GM12878 (cell line): ENCODE results near the gene HOATZ. TPM values are rescaled to one million over a fixed set of nuclear protein-coding genes. Genes with fewer than 3 reads are reported as not detected.

Experiments used
- ATAC-seq: fragments of 200-7000 bp; cut with Tn5 transposase; 3 replicates; pipeline ENCODE4 v1.9.1; 2020; ENCODE audit warnings: mild to moderate bottlenecking, moderate library complexity
- BruUV-seq: library from RNA; stranded (reverse); fragments of 400-500 nt; replicated peaks from 2 replicates; lab custom pipeline; 2021; lab: Mats Ljungman, UMichigan
- CTCF ChIA-PET: fragments of 300-600 bp; sonication (Branson Sonifier 250); formaldehyde crosslinking; extraction: SDS; loops from one replicate; lab custom pipeline; 2021; ENCODE audit warnings: inconsistent platforms; lab: Yijun Ruan, JAX
- POLR2A ChIA-PET: fragments of 350-600 bp; formaldehyde crosslinking; extraction: SDS; loops from one replicate; lab custom pipeline; 2021; ENCODE audit warnings: inconsistent platforms; lab: Charles Lee
- RAD21 ChIA-PET: fragments of 300-600 bp; sonication (Branson Sonifier 250); formaldehyde crosslinking; loops from one replicate; lab custom pipeline; 2023; ENCODE audit warnings: antibody characterized with exemption; ENCODE audit not compliant: unreplicated experiment; lab: Charles Lee
- SMC1A ChIA-PET: fragments of 300-600 bp; sonication (Branson Sonifier 250); formaldehyde crosslinking; loops from one replicate; lab custom pipeline; 2023; ENCODE audit not compliant: unreplicated experiment, uncharacterized antibody; lab: Charles Lee
- DNase-seq: peaks from one replicate; pipeline ENCODE4 v3.0.0-alpha.2; 2011; ENCODE audit warnings: low read depth, low spot score
- FAIRE-seq: peaks from 3 replicates; lab custom pipeline; 2011; peaks lifted over from hg19 to GRCh38; lab: Jason Lieb, UNC
- H2AFZ ChIP-seq: 2 replicates; pipeline ENCODE4 v1.6.0; 2011; ENCODE audit warnings: low read depth, low read length, control low read depth; ENCODE audit not compliant: control insufficient read depth
- H3K27ac ChIP-seq: 2 replicates; pipeline ENCODE4 v1.5.1; 2011; ENCODE audit warnings: control low read depth; ENCODE audit not compliant: control insufficient read depth, insufficient read depth
- H3K27me3 ChIP-seq, 2 experiments: replicated peaks in 1 of 2; 2 replicates each; pipeline versions ENCODE4 v1.6.0 to v1.6.1; 2011; ENCODE audit warnings: low read length in 1 of 2; ENCODE audit not compliant: control insufficient read depth in 2 of 2, insufficient read depth in 2 of 2
- H3K36me3 ChIP-seq, 2 experiments: 2 replicates each; pipeline ENCODE4 v1.5.1; 2011; ENCODE audit warnings: low read length in 1 of 2; ENCODE audit not compliant: control insufficient read depth in 2 of 2, insufficient read depth in 2 of 2
- H3K4me1 ChIP-seq: 2 replicates; pipeline ENCODE4 v1.6.1; 2011; ENCODE audit warnings: mild to moderate bottlenecking, low read length, moderate library complexity, mixed read lengths; ENCODE audit not compliant: control insufficient read depth, insufficient read depth
- H3K4me2 ChIP-seq: 2 replicates; pipeline ENCODE4 v1.6.0; 2011; ENCODE audit warnings: control low read depth; ENCODE audit not compliant: control insufficient read depth, insufficient read depth
- H3K4me3 ChIP-seq: fragments of 200-600 bp; sonication (generic); 2 replicates; pipeline ENCODE4 v1.5.1; 2016
- H3K79me2 ChIP-seq: 2 replicates; pipeline ENCODE4 v1.6.0; 2011; ENCODE audit warnings: low read length; ENCODE audit not compliant: control insufficient read depth, insufficient read depth
- H3K9ac ChIP-seq: 2 replicates; pipeline ENCODE4 v1.8.0; 2011; ENCODE audit warnings: low read length, control low read depth, mixed read lengths; ENCODE audit not compliant: control insufficient read depth, insufficient read depth
- H3K9me3 ChIP-seq: replicated peaks from 3 replicates; pipeline ENCODE4 v1.5.1; 2011; ENCODE audit warnings: mild to moderate bottlenecking, low read length; ENCODE audit not compliant: control insufficient read depth, insufficient read depth
- H4K20me1 ChIP-seq: 2 replicates; pipeline ENCODE4 v1.6.0; 2011; ENCODE audit not compliant: control insufficient read depth, insufficient read depth
- GATAD2B ChIP-seq: fragments of 450-650 bp; conservative IDR thresholded peaks from 2 replicates; pipeline ENCODE4 v1.6.1; 2017; ENCODE audit warnings: low read depth, mild to moderate bottlenecking, moderate library complexity
- PAX8 ChIP-seq: fragments of 450-650 bp; IDR thresholded peaks from 2 replicates; pipeline ENCODE4 v1.6.1; 2017; ENCODE audit warnings: mild to moderate bottlenecking, moderate library complexity
- RUNX3 ChIP-seq: IDR thresholded peaks from 2 replicates; pipeline ENCODE4 v1.6.1; 2012; ENCODE audit warnings: low read length, inconsistent platforms
- ZNF217 ChIP-seq: fragments of 450-650 bp; IDR thresholded peaks from 2 replicates; pipeline ENCODE4 v1.6.1; 2017; ENCODE audit warnings: antibody characterized with exemption, mild to moderate bottlenecking
- WGBS: methylation state at CpG from one replicate; pipeline ENCODE4 v1.1.6; 2016; ENCODE audit warnings: low lambda C conversion rate; ENCODE audit not compliant: insufficient replicate concordance, insufficient coverage; ENCODE audit errors: missing lambda C conversion rate; 5-methylcytosine and 5-hydroxymethylcytosine counted together
- in situ Hi-C: fragments of 300-500 bp; cut with MboI; formaldehyde crosslinking; loops from 9 replicates; pipeline ENCODE4 v1.14.3; 2018; ENCODE audit warnings: mixed read lengths
- intact Hi-C: fragments of 100-400 bp; cut with micrococcal nuclease; formaldehyde crosslinking; loops from one replicate; pipeline ENCODE4 v1.14.2; 2022; ENCODE audit not compliant: unreplicated experiment
- polyA plus RNA-seq, 11 experiments: library from polyadenylated mRNA; depleted of rRNA in 4 of 11; unstranded in 6 of 11; stranded (reverse) in 5 of 11; fragments of >200 nt; fragmentation: Nextera tagmentation in 4 of 11; fragmentation: Illumina TruSeq in 1 of 11; extraction: Ambion mirVana in 4 of 11; extraction: Trizol in 1 of 11; gene quantifications; 1 replicate in 1 of 11; 2 replicates in 10 of 11; pipeline versions ENCODE4 v1.2.1 to v1.2.3, GENCODE V29; 2011 to 2016; ENCODE audit warnings: inconsistent platforms in 2 of 11, missing spikeins in 2 of 11, low read depth in 1 of 11
- total RNA-seq, 4 experiments: library from RNA; depleted of rRNA in 3 of 4; stranded (reverse); fragments of >200 nt in 3 of 4; fragmentation: Illumina TruSeq in 1 of 4; extraction: Trizol in 1 of 4; gene quantifications; 2 replicates each; pipeline versions ENCODE4 v1.2.1 to v1.2.3, GENCODE V29; 2013 to 2021

HOATZ gene
- total and polyA plus RNA-seq, 10 of the 15 experiments (the other 5 are each of a cell fraction or from before 2014, with no cell fraction given), result 0.28 TPM; not detected in 9

GRCh38 chr11:111537336-111537860 is 22.8 kb downstream of the HOATZ start:
- Histone ChIP-seq H3K9ac (no peak overlapping the region), H3K4me2 (no peak overlapping the region), H3K36me3 (no peaks in the 10 kb centered on the region), H4K20me1 (no peaks in the 10 kb centered on the region), H3K9me3 (no peaks in the 10 kb centered on the region; the same call in 2 of the 3 replicates), H3K4me3 (no peak overlapping the region), H3K79me2 (no peaks in the 10 kb centered on the region), H3K4me1 (peaks cover 3% of the 10 kb centered on the region; the same call in 1 of the 2 replicates), H2AFZ (no peak overlapping the region), H3K27me3 (peaks cover 7 to 30% of the 10 kb centered on the region in 2 experiments), H3K27ac (no peak overlapping the region)
- ChIA-PET CTCF (no interaction called here), POLR2A (no interaction called here), RAD21 (no interaction called here), SMC1A (no interaction called here)
- intact Hi-C loops (no loop called here), in situ Hi-C loops (no loop called here)
- DNase-seq, result no peak
- no peak for FAIRE-seq
- 31% methylated on average over 3 of the region's 3 CpGs for WGBS
- no peak for TF ChIP-seq RUNX3
- no TSS peak for BruUV-seq
- no peak for ATAC-seq

GRCh38 chr11:111538407-111539114 is 24.0 kb downstream of the HOATZ start:
- intact Hi-C loops (no loop called here), in situ Hi-C loops (no loop called here)
- ChIA-PET CTCF (no interaction called here), RAD21 (no interaction called here), POLR2A (interaction anchor here (0.9 kb wide), 1 partner anchor 9 kb away, joined by 3 read pairs; no protein-coding TSS in a partner anchor), SMC1A (interaction anchor here (1.8 kb wide), 1 partner anchor 22 kb away, joined by 4 read pairs; no protein-coding TSS in a partner anchor)
- no peak overlapping the region for H3K4me2 ChIP-seq
- no peaks in the 10 kb centered on the region; the same call in 1 of the 2 replicates for H4K20me1 ChIP-seq
- H3K9me3 ChIP-seq, result no peaks in the 10 kb centered on the region; the same call in 2 of the 3 replicates
- H3K4me1 ChIP-seq, result peaks cover 3% of the 10 kb centered on the region; the same call in 1 of the 2 replicates
- 0% methylated on average over 1 of the region's 1 CpG for WGBS
- H3K79me2 ChIP-seq, result no peaks in the 10 kb centered on the region
- peak; percentile 74 for ATAC-seq
- peaks cover 7 to 33% of the 10 kb centered on the region in 2 experiments for H3K27me3 ChIP-seq
- no peak overlapping the region for H3K27ac ChIP-seq
- no peak overlapping the region for H2AFZ ChIP-seq
- TF ChIP-seq GATAD2B (no peak), ZNF217 (no peak), PAX8 (no peak)
- FAIRE-seq, result no peak
- DNase-seq, result no peak
- no TSS peak for BruUV-seq
- H3K9ac ChIP-seq, result no peak overlapping the region
- no peak overlapping the region for H3K4me3 ChIP-seq
- no peaks in the 10 kb centered on the region for H3K36me3 ChIP-seq
